Activated CD4-positive, alpha-beta T cell treated with anti-CD3 and anti-CD28 coated beads, Interleukin-2, amount 10 ng/mL, durations not matched to agents 24 days and 14 days (primary cell): Measurements from ENCODE around the gene ABAT. TPM values are rescaled to one million over a fixed set of nuclear protein-coding genes. Genes with fewer than 3 reads are reported as not detected.
A peak's percentile ranks its signal among the peaks of the same experiment; 100 is the strongest.

Experiments used
- DNase-seq: peaks from one replicate; pipeline ENCODE4 v3.0.0; 2022
- H3K27ac Mint-ChIP-seq: one replicate; pipeline ENCODE4 v1.8.0; 2022; ENCODE audit warnings: mild to moderate bottlenecking, mixed read lengths
- H3K27me3 Mint-ChIP-seq: one replicate; pipeline ENCODE4 v1.8.0; 2022; ENCODE audit warnings: mixed read lengths
- H3K36me3 Mint-ChIP-seq: one replicate; pipeline ENCODE4 v1.8.0; 2022; ENCODE audit warnings: low read depth, mild to moderate bottlenecking, mixed read lengths
- H3K4me1 Mint-ChIP-seq: one replicate; pipeline ENCODE4 v1.8.0; 2021; ENCODE audit warnings: mixed read lengths
- H3K4me3 Mint-ChIP-seq: one replicate; pipeline ENCODE4 v1.8.0; 2022; ENCODE audit warnings: mild to moderate bottlenecking, moderate library complexity, mixed read lengths
- H3K9me3 Mint-ChIP-seq: one replicate; pipeline ENCODE4 v1.8.0; 2021; ENCODE audit warnings: mixed read lengths
- intact Hi-C: fragments of 100-400 bp; cut with micrococcal nuclease; formaldehyde crosslinking; loops from one replicate; pipeline ENCODE4 v1.15.1; 2023
- total RNA-seq: library from RNA; stranded (reverse); gene quantifications from 2 replicates; pipeline ENCODE4 v1.2.3, GENCODE V29; 2022

ABAT gene
- total RNA-seq = 5.0 and 5.9 TPM in 2 replicates

GRCh38 chr16:8674413-8675022, at the start of gene ABAT:
Gene ABAT, plus strand, starts transcription at chr16:8674617. Its CDS starts 61,123 bp downstream, at chr16:8735740.
- peak; percentile 97 for DNase-seq
- Mint-ChIP-seq H3K36me3 (no peaks in the 10 kb centered on the region), H3K4me1 (peaks cover 15% of the 10 kb centered on the region), H3K27me3 (no peaks in the 10 kb centered on the region), H3K4me3 (peak within 1 kb of the TSS; percentile 88), H3K9me3 (no peaks in the 10 kb centered on the region), H3K27ac (peak within 1 kb of the TSS; percentile 91)
- intact Hi-C loops = loop anchor here (1.0 to 5.0 kb wide), 4 partner anchors 52 to 288 kb away; partner anchors contain the start of genes CARHSP1, METTL22, PMM2 and TMEM186

DNA sequence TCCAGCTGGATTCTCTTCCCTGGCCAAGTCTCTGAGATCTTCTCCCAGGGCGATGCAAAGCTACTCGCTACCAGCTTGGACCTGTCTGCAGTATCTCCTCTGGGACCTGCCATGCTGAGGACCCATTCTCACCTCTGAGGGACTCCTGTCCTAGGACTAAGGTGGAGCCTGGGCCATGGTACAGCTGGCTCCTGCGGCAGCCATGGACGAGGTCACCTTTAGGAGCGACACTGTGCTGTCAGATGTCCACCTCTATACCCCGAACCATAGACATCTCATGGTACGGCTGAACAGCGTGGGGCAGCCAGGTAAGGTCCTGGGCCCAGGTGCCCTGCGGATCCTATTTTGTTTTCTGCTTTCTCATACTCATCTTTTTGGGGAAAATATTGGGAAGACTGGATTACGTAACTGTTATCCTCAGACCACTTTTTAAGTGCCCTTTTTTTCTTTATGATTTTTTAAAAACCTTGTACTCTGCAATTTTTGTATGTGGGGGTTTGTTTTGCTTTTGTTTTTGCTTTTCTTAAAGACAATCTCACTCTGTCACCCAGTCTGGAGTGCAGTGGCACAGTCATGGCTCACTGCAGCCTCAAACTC, 48.8 kb upstream of the ABAT start:
- intact Hi-C loops = no loop called here
- Mint-ChIP-seq H3K27ac (no peak overlapping the region), H3K27me3 (no peaks in the 10 kb centered on the region), H3K36me3 (peaks cover 48% of the 10 kb centered on the region), H3K9me3 (no peaks in the 10 kb centered on the region), H3K4me1 (peaks cover 16% of the 10 kb centered on the region), H3K4me3 (no peak overlapping the region)
- no peak for DNase-seq

DNA sequence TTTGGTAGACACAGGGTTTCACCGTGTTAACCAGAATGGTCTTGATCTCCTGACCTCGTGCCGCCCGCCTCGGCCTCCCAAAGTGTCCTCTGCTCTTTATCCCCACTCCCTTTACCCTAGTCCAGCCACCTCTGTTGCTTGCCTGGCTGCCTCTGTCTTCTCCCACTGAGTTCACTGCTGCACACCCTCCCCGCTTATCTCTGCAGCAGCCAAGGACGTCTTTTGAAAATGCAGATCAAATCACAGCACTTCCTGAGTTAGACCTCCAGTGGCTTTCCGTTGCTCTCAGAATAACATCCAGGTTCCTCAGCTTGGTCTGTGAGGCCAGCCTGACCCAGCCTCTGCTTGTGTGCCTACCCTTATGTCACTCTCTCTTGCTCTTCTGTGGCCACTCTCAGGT, 47.5 kb upstream of the ABAT start:
- Mint-ChIP-seq H3K27ac (no peak overlapping the region), H3K9me3 (no peaks in the 10 kb centered on the region), H3K36me3 (peaks cover 56% of the 10 kb centered on the region), H3K27me3 (no peaks in the 10 kb centered on the region), H3K4me3 (no peak overlapping the region), H3K4me1 (peaks cover 14% of the 10 kb centered on the region)
- intact Hi-C loops = no loop called here
- no peak for DNase-seq

DNA sequence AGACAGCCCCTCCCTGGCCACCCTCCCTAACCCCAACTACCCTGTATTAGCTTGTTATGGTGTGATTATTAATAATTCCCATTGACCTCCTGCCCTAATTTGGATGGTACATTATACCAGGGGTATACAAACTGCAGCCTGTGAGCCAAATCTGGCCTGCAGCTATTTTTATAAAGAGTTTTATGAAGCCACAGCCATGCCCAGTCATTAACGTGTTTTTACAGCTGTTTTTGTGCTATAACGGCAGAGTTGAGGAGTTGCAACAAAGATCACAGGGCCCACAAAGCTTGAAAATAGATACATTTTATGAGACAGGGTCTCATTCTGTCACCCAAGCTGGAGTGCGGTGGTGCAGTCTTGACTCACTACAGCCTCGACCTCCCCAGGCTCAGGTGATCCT, 47.0 kb upstream of the ABAT start:
- intact Hi-C loops = no loop called here
- no peak for DNase-seq
- Mint-ChIP-seq H3K27ac (no peak overlapping the region), H3K9me3 (no peaks in the 10 kb centered on the region), H3K27me3 (no peaks in the 10 kb centered on the region), H3K4me1 (peaks cover 9% of the 10 kb centered on the region), H3K4me3 (no peak overlapping the region), H3K36me3 (peaks cover 59% of the 10 kb centered on the region)

- intact Hi-C loops = no loop called here
- Mint-ChIP-seq H3K4me1 (peaks cover 4% of the 10 kb centered on the region), H3K27me3 (no peaks in the 10 kb centered on the region), H3K27ac (no peak overlapping the region), H3K36me3 (peaks cover 67% of the 10 kb centered on the region), H3K9me3 (no peaks in the 10 kb centered on the region), H3K4me3 (no peak overlapping the region)
- DNase-seq = no peak
Measured at GRCh38 chr16:8628981-8629725, 45.3 kb upstream of the ABAT start.

- DNase-seq = no peak
- Mint-ChIP-seq H3K27me3 (no peaks in the 10 kb centered on the region), H3K36me3 (peaks cover 67% of the 10 kb centered on the region), H3K4me3 (no peak overlapping the region), H3K4me1 (peaks cover 4% of the 10 kb centered on the region), H3K27ac (no peak overlapping the region), H3K9me3 (no peaks in the 10 kb centered on the region)
- intact Hi-C loops = no loop called here
Measured at GRCh38 chr16:8630255-8630953, 44.0 kb upstream of the ABAT start.

DNA sequence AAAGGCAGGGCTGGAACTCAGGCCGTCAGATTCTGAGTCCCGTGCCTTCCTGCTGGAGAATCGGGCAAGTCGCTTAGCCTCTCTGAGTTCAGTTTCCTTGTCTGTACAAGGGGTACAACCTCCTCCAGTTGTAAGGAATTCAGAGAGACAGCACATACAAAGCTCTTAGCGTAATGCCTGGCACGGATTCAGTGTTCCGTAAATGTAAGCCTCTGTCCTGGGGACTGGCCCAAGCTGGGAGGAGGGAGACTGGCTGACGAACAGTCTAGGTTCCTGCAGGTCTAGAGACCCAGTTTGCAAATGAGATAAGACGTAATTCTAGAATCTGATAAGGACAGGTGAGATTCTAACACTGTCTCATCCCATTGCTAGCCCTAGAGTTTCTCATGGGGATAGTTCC, 43.0 kb upstream of the ABAT start:
- Mint-ChIP-seq H3K27me3 (no peaks in the 10 kb centered on the region), H3K9me3 (no peaks in the 10 kb centered on the region), H3K36me3 (peaks cover 61% of the 10 kb centered on the region), H3K27ac (no peak overlapping the region), H3K4me3 (no peak overlapping the region), H3K4me1 (peaks cover 4% of the 10 kb centered on the region)
- no peak for DNase-seq
- intact Hi-C loops = no loop called here

- Mint-ChIP-seq H3K27me3 (no peaks in the 10 kb centered on the region), H3K4me3 (no peak overlapping the region), H3K27ac (no peak overlapping the region), H3K4me1 (peaks cover 2% of the 10 kb centered on the region), H3K36me3 (peaks cover 63% of the 10 kb centered on the region), H3K9me3 (no peaks in the 10 kb centered on the region)
- intact Hi-C loops = no loop called here
- DNase-seq = no peak
Measured at GRCh38 chr16:8631818-8632465, 42.5 kb upstream of the ABAT start.

DNA sequence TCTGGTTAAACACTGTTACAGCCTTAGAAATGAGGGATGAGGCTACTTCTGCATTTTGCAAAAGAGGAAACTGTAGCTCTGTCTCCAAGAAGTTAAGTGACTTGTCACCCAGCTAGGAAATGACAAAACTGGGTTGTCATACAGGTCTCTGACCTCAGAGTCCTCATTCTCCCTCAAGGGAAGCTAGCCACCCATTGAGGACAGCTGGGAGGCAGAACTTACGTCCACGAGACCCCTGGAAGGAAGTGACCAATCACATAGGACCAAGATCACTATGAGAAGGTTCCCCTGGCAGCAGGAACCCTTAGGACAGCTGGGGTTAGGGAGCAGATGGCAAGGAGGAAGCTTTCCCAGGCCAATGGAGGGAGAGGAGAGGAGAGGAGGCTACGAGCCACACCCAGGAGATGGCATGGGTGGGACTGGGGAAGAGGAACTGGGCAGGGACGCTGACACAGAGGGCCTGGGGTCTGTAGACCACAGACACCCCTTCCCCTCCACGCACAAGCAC, 41.7 kb upstream of the ABAT start:
- intact Hi-C loops = no loop called here
- no peak for DNase-seq
- Mint-ChIP-seq H3K27ac (no peak overlapping the region), H3K4me1 (no peaks in the 10 kb centered on the region), H3K9me3 (no peaks in the 10 kb centered on the region), H3K27me3 (no peaks in the 10 kb centered on the region), H3K36me3 (peaks cover 59% of the 10 kb centered on the region), H3K4me3 (no peak overlapping the region)

DNA sequence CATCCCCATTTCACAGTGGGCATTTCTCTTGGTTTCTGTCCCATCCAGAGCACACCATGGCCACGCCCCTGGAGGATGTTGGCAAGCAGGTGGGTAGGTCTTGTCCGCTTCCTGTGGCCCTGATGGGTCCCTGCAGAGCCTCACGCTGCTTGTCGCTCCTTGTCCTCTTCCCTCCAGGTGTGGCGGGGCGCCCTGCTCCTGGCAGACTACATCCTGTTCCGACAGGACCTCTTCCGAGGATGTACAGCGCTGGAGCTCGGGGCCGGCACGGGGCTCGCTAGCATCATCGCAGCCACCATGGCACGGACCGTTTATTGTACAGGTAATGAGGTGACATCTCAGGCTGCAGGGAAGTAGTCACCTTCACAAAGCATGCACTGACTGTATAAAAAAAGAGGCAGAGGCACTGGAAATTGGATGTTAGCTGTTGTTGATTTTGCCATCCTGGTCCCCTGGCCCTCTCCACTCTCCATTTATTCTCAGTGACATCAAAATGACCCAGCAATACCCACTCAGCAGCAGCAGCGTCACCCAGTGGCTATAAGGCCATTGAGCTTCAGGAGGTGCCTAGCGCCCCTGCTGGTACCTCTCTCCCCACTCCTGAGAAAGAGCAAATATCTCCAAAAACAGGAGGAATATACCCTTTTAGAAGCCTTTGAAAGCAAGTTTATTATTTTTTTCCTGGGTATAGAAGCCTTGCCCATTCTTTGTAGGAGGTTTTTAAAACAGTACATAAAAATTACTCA, 39.3 kb upstream of the ABAT start:
- H3K4me1 Mint-ChIP-seq = no peaks in the 10 kb centered on the region
- peaks cover 49% of the 10 kb centered on the region for H3K36me3 Mint-ChIP-seq
- H3K27me3 Mint-ChIP-seq = no peaks in the 10 kb centered on the region
- no peaks in the 10 kb centered on the region for H3K9me3 Mint-ChIP-seq
- H3K27ac Mint-ChIP-seq = no peak overlapping the region
- intact Hi-C loops = no loop called here
- DNase-seq = no peak
- no peak overlapping the region for H3K4me3 Mint-ChIP-seq

DNA sequence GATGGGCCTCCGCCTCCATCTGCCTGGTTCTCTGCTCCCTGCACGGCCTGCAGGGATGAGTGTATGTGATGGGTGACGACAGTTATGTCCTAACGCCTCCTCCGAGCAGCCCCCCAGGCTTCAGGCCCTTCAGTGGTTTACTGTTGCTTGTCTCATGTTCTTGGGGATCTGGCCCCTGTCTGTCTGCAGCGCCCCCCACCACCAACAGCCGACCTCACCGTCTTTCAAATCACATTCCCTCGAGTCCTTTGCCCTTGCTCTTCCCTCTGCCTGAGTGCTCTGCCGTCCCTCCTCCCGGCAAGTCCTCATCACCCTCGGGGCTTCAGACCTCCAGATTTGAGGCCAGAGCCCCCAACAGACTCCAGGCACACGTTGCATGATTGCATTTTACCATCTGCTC, 34.7 kb upstream of the ABAT start:
- Mint-ChIP-seq H3K9me3 (no peaks in the 10 kb centered on the region), H3K4me1 (peaks cover 1% of the 10 kb centered on the region), H3K4me3 (no peak overlapping the region), H3K36me3 (peaks cover 59% of the 10 kb centered on the region), H3K27me3 (no peaks in the 10 kb centered on the region), H3K27ac (no peak overlapping the region)
- DNase-seq = no peak
- intact Hi-C loops = no loop called here

- Mint-ChIP-seq H3K4me3 (no peak overlapping the region), H3K36me3 (peaks cover 62% of the 10 kb centered on the region), H3K27ac (no peak overlapping the region)
Measured at GRCh38 chr16:8641671-8642070, 32.7 kb upstream of the ABAT start.

GRCh38 chr16:8642146-8642545, 32.3 kb upstream of the ABAT start:
- Mint-ChIP-seq H3K27me3 (no peaks in the 10 kb centered on the region), H3K4me3 (no peak overlapping the region), H3K9me3 (no peaks in the 10 kb centered on the region), H3K36me3 (peaks cover 65% of the 10 kb centered on the region), H3K4me1 (peaks cover 9% of the 10 kb centered on the region), H3K27ac (no peak overlapping the region)
- intact Hi-C loops = no loop called here
- no peak for DNase-seq

More at GRCh38 chr16:8641671-8642070, 32.7 kb upstream of the ABAT start:
- intact Hi-C loops = no loop called here
- H3K9me3 Mint-ChIP-seq = no peaks in the 10 kb centered on the region
- no peak for DNase-seq
- H3K27me3 Mint-ChIP-seq = no peaks in the 10 kb centered on the region
- peaks cover 9% of the 10 kb centered on the region for H3K4me1 Mint-ChIP-seq
